ENCODE results near the gene NRXN3. TPM values are rescaled to one million over a fixed set of nuclear protein-coding genes. Genes with fewer than 3 reads are reported as not detected.
"Not testable (repeated sequence)": the region's sequence is repeated elsewhere in the genome, so short reads cannot be mapped to it uniquely, and the experiment has no call there.

The NRXN3 gene
- total RNA-seq, 1 experiment from 2014 or later: 1.1 TPM

DNA sequence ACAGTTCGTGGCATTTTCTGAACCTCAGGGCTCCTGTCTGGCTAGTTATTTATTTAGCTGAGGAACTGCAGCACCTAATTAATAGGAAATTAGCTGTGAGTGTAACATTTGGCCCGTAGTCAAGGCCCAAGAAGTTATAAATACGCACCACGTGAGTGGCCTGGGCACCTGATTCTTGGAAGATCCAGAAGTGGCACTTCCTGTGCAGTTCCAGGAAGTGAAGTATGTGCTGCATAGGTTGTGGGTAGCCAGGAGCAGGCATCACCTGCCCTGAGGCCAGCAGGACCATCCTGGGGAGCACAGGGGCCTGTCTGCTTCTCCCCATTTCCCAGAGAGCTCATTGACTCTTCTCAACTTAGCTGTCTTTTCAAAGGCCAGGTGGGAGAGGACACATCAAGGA is 255.6 kb downstream of the NRXN3 start:
- no TSS peak for BruUV-seq (replicated peaks)
- Histone ChIP-seq H3K79me2 (ENCODE audit: low read length) (no peaks in the 10 kb centered on the region), H3K4me1 (ENCODE audit: insufficient read depth, low read length) (no peaks in the 10 kb centered on the region), H3K4me2 (ENCODE audit: low read length) (no peak overlapping the region), H3K27me3 (ENCODE audit: low read length) (no peaks in the 10 kb centered on the region), H3K36me3 (ENCODE audit: low read depth, low read length) (no peaks in the 10 kb centered on the region), H3K27ac (ENCODE audit: low read length) (no peak overlapping the region), H3K4me3 (ENCODE audit: low read length) (no peak overlapping the region), H3K9me2 (replicated peaks; ENCODE audit: low read length) (no peaks in the 10 kb centered on the region), H3F3A (ENCODE audit: low read length, unreplicated experiment) (no peaks in the 10 kb centered on the region), H3K9me3 (ENCODE audit: low read length) (no peaks in the 10 kb centered on the region), H3K9ac (ENCODE audit: low read length) (no peak overlapping the region), H4K20me1 (ENCODE audit: low read length) (no peaks in the 10 kb centered on the region), H2AFZ (ENCODE audit: low read length) (no peak overlapping the region)
- TF ChIP-seq EZH2phosphoT487 (IDR thresholded peaks at IDR 0.05; ENCODE audit: borderline replicate concordance, low read length): no peak
- no peak for TF ChIP-seq CTCF (conservative IDR thresholded peaks at IDR 0.05; ENCODE audit: low read depth, low read length)
- TF ChIP-seq EZH2 (IDR thresholded peaks at IDR 0.05; ENCODE audit: low read length, unreplicated experiment): no peak
- ChIA-PET POLR2A (ENCODE audit: unreplicated experiment) (no interaction called here), CTCF (no interaction called here)
- DNase-seq (no peak), ATAC-seq (no peak)
- intact Hi-C loops (cut with micrococcal nuclease): no loop called here

DNA sequence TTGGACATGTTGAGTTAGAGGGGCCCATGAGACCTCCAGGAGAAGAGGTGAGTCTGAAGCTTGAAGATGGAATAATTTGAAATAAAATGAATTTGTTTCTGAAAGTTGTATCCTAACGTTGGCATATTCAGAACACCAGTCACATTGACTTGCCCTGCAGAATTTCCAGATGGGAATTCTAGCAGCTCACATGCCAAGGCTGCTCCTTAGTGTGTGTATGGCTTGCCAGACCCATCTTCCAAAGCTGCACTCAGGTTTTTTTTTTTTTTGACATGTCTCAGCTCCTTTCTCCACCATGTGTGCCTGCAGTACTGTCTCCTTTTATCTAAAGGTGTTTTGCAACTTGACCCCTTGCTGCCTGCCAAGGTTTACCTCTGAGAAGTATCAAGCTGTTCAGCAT is 261.9 kb downstream of the NRXN3 start:
- ChIA-PET CTCF (no interaction called here), POLR2A (ENCODE audit: unreplicated experiment) (no interaction called here)
- no TSS peak for BruUV-seq (replicated peaks)
- H3K4me2 ChIP-seq (ENCODE audit: low read length): no peak overlapping the region
- TF ChIP-seq EZH2 (IDR thresholded peaks at IDR 0.05; ENCODE audit: low read length, unreplicated experiment): no peak
- H3K27me3 ChIP-seq (ENCODE audit: low read length): no peaks in the 10 kb centered on the region
- no peaks in the 10 kb centered on the region for H3K79me2 ChIP-seq (ENCODE audit: low read length)
- H3K36me3 ChIP-seq (ENCODE audit: low read depth, low read length): no peaks in the 10 kb centered on the region
- 0 out of 2 replicates have a peak, but pooled peaks cover 9% of the 10 kb centered on the region for H3K9me3 ChIP-seq (ENCODE audit: low read length)
- H3K9ac ChIP-seq (ENCODE audit: low read length): no peak overlapping the region
- no peaks in the 10 kb centered on the region for H4K20me1 ChIP-seq (ENCODE audit: low read length)
- intact Hi-C loops (cut with micrococcal nuclease): no loop called here
- no peak overlapping the region for H3K27ac ChIP-seq (ENCODE audit: low read length)
- H3K9me2 ChIP-seq (replicated peaks; ENCODE audit: low read length): no peaks in the 10 kb centered on the region
- no peak overlapping the region for H2AFZ ChIP-seq (ENCODE audit: low read length)
- DNase-seq: no peak
- no peak for ATAC-seq
- no peaks in the 10 kb centered on the region for H3F3A ChIP-seq (ENCODE audit: low read length, unreplicated experiment)
- H3K4me1 ChIP-seq (ENCODE audit: insufficient read depth, low read length): no peaks in the 10 kb centered on the region
- no peak overlapping the region for H3K4me3 ChIP-seq (ENCODE audit: low read length)

GRCh38 chr14:78437448-78437847 is 267.3 kb downstream of the NRXN3 start:
- H4K20me1 ChIP-seq (ENCODE audit: low read length); H3K9ac ChIP-seq (ENCODE audit: low read length); POLR2A ChIA-PET (ENCODE audit: unreplicated experiment); BruUV-seq (replicated peaks); H3K27ac ChIP-seq (ENCODE audit: low read length); ATAC-seq; H3K9me2 ChIP-seq (replicated peaks; ENCODE audit: low read length); intact Hi-C loops (cut with micrococcal nuclease); H3K79me2 ChIP-seq (ENCODE audit: low read length); CTCF ChIA-PET; H3F3A ChIP-seq (ENCODE audit: low read length, unreplicated experiment); H3K4me3 ChIP-seq (ENCODE audit: low read length); H3K9me3 ChIP-seq (ENCODE audit: low read length); H3K27me3 ChIP-seq (ENCODE audit: low read length); H3K4me2 ChIP-seq (ENCODE audit: low read length); H3K36me3 ChIP-seq (ENCODE audit: low read depth, low read length); H2AFZ ChIP-seq (ENCODE audit: low read length); DNase-seq; H3K4me1 ChIP-seq (ENCODE audit: insufficient read depth, low read length): not testable (repeated sequence)

GRCh38 chr14:78440356-78440894 is 270.3 kb downstream of the NRXN3 start:
- no TSS peak for BruUV-seq (replicated peaks)
- POLR2A ChIA-PET (ENCODE audit: unreplicated experiment): no interaction called here
- H3F3A ChIP-seq (ENCODE audit: low read length, unreplicated experiment): no peaks in the 10 kb centered on the region
- ATAC-seq (no peak), DNase-seq (no peak)
- TF ChIP-seq EZH2phosphoT487 (IDR thresholded peaks at IDR 0.05; ENCODE audit: borderline replicate concordance, low read length) (no peak), EZH2 (IDR thresholded peaks at IDR 0.05; ENCODE audit: low read length, unreplicated experiment) (no peak), CTCF (conservative IDR thresholded peaks at IDR 0.05; ENCODE audit: low read depth, low read length) (no peak)
- no peak overlapping the region for H2AFZ ChIP-seq (ENCODE audit: low read length)
- no peak overlapping the region for H3K4me2 ChIP-seq (ENCODE audit: low read length)
- no peaks in the 10 kb centered on the region for H3K9me2 ChIP-seq (replicated peaks; ENCODE audit: low read length)
- H3K9ac ChIP-seq (ENCODE audit: low read length): no peak overlapping the region
- H3K4me3 ChIP-seq (ENCODE audit: low read length): no peak overlapping the region
- no peaks in the 10 kb centered on the region for H4K20me1 ChIP-seq (ENCODE audit: low read length)
- no peaks in the 10 kb centered on the region for H3K27me3 ChIP-seq (ENCODE audit: low read length)
- H3K79me2 ChIP-seq (ENCODE audit: low read length): no peaks in the 10 kb centered on the region
- CTCF ChIA-PET: no interaction called here
- no peak overlapping the region for H3K27ac ChIP-seq (ENCODE audit: low read length)
- intact Hi-C loops (cut with micrococcal nuclease): no loop called here
- H3K36me3 ChIP-seq (ENCODE audit: low read depth, low read length): no peaks in the 10 kb centered on the region
- H3K9me3 ChIP-seq (ENCODE audit: low read length): 0 out of 2 replicates have a peak, but pooled peaks cover 3% of the 10 kb centered on the region
- H3K4me1 ChIP-seq (ENCODE audit: insufficient read depth, low read length): no peaks in the 10 kb centered on the region
